HCT116 (cell line): ENCODE measurements around the gene CCDC160. TPM values are rescaled to one million over a fixed set of nuclear protein-coding genes. Genes with fewer than 3 reads are reported as not detected.

ENCODE experiments used
- ATAC-seq: fragments of 200-7000 bp; cut with Tn5 transposase; 2 replicates; pipeline ENCODE4 v1.9.1; 2020; ENCODE audit warnings: mild to moderate bottlenecking, moderate library complexity
- BruUV-seq: library from RNA; stranded (reverse); fragments of 400-500 nt; replicated peaks from 2 replicates; lab custom pipeline; 2021; lab: Mats Ljungman, UMichigan
- CTCF ChIA-PET: fragments of 300-600 bp; sonication (Branson Sonifier 250); formaldehyde crosslinking; loops from one replicate; lab custom pipeline; 2021; ENCODE audit warnings: antibody characterized with exemption; lab: Charles Lee
- POLR2A ChIA-PET: fragments of 300-600, 350-600 bp; sonication (Branson Sonifier 250); formaldehyde crosslinking; loops from one replicate; lab custom pipeline; 2021; ENCODE audit warnings: antibody characterized with exemption; lab: Charles Lee
- RAD21 ChIA-PET, 2 experiments: fragments of 300-600 bp; sonication (Branson Sonifier 250); formaldehyde crosslinking; loops; one replicate each; lab custom pipeline; 2023; ENCODE audit warnings: low total read pairs in 2 of 2; ENCODE audit not compliant: uncharacterized antibody in 2 of 2, unreplicated experiment in 2 of 2, low non-redundant PET in 1 of 2; lab: Charles Lee
- DNase-seq: peaks from one replicate; pipeline ENCODE4 v3.0.0-alpha.2; 2010; ENCODE audit warnings: low read depth, low spot score
- H2AFZ ChIP-seq: fragments of 200-600 bp; shearing (Covaris generic), sonication (generic); 2 replicates; pipeline ENCODE4 v1.6.1; 2017; ENCODE audit warnings: low read depth, mixed run types, mixed read lengths, antibody characterized with exemption, low read length; ENCODE audit not compliant: poor library complexity, severe bottlenecking
- H3K27ac ChIP-seq: 2 replicates; pipeline ENCODE4 v1.5.1; 2012; ENCODE audit warnings: low read depth, low read length
- H3K27me3 ChIP-seq: fragments of 200-600 bp; sonication (generic); 2 replicates; pipeline ENCODE4 v1.6.1; 2016; ENCODE audit warnings: mixed run types, low read length, mixed read lengths; ENCODE audit not compliant: insufficient read depth
- H3K36me3 ChIP-seq, 2 experiments: fragments of 200-500 bp in 1 of 2; fragments of 200-600 bp in 1 of 2; sonication (Bioruptor generic) in 1 of 2; sonication (generic) in 1 of 2; 2 replicates each; pipeline versions ENCODE4 v1.5.1 to v1.6.1; 2014 to 2016; ENCODE audit warnings: low read length in 2 of 2, inconsistent platforms in 1 of 2, mixed read lengths in 1 of 2, mixed run types in 1 of 2; ENCODE audit not compliant: insufficient read depth in 2 of 2, control insufficient read depth in 1 of 2
- H3K4me1 ChIP-seq, 2 experiments: fragments of 200-600 bp in 1 of 2; sonication (generic) in 1 of 2; 2 replicates each; pipeline versions ENCODE4 v1.5.1 to v1.6.1; 2012 to 2017; ENCODE audit warnings: low read length in 2 of 2, inconsistent platforms in 1 of 2, mild to moderate bottlenecking in 1 of 2, mixed read lengths in 1 of 2, mixed run types in 1 of 2, moderate library complexity in 1 of 2; ENCODE audit not compliant: insufficient read depth in 2 of 2, control insufficient read depth in 1 of 2
- H3K4me2 ChIP-seq: fragments of 200-600 bp; sonication (generic); 2 replicates; pipeline ENCODE4 v1.6.1; 2017; ENCODE audit warnings: mixed run types, low read length, mixed read lengths
- H3K4me3 ChIP-seq, 2 experiments: fragments of 200-600 bp in 1 of 2; sonication (generic) in 1 of 2; replicated peaks in 1 of 2; 2 replicates each; pipeline ENCODE4 v1.5.1; 2011 to 2016; ENCODE audit warnings: low read length in 2 of 2, control low read depth in 1 of 2, low read depth in 1 of 2, mild to moderate bottlenecking in 1 of 2, mixed read lengths in 1 of 2, mixed run types in 1 of 2
- H3K79me2 ChIP-seq: fragments of 200-600 bp; sonication (generic); 2 replicates; pipeline ENCODE4 v1.6.1; 2017; ENCODE audit warnings: mild to moderate bottlenecking, mixed run types, low read length, moderate library complexity, mixed read lengths; ENCODE audit not compliant: insufficient read depth
- H3K9ac ChIP-seq: fragments of 200-600 bp; sonication (generic); 2 replicates; pipeline ENCODE4 v1.6.1; 2016; ENCODE audit warnings: low read length, mixed read lengths
- H3K9me2 ChIP-seq: fragments of 200-600 bp; sonication (generic), shearing (Covaris generic); 2 replicates; pipeline ENCODE4 v1.6.1; 2017; ENCODE audit warnings: mixed run types, mild to moderate bottlenecking, moderate library complexity; ENCODE audit not compliant: insufficient read depth
- H3K9me3 ChIP-seq, 2 experiments: fragments of 200-500 bp in 1 of 2; fragments of 200-600 bp in 1 of 2; sonication (Bioruptor generic) in 1 of 2; sonication (generic) in 1 of 2; 2 replicates each; pipeline ENCODE4 v1.6.1; 2014 to 2017; ENCODE audit warnings: low read length in 2 of 2, mixed read lengths in 2 of 2, inconsistent platforms in 1 of 2, low read depth in 1 of 2, mild to moderate bottlenecking in 1 of 2, mixed run types in 1 of 2, moderate library complexity in 1 of 2; ENCODE audit not compliant: control insufficient read depth in 1 of 2, insufficient read depth in 1 of 2
- H4K20me1 ChIP-seq: fragments of 200-600 bp; sonication (generic), shearing (Covaris generic); 2 replicates; pipeline ENCODE4 v1.6.1; 2017; ENCODE audit warnings: mixed run types, mild to moderate bottlenecking, moderate library complexity; ENCODE audit not compliant: insufficient read depth
- ATF3 ChIP-seq: IDR thresholded peaks from 2 replicates; pipeline ENCODE4 v1.6.1; 2012
- CBX3 ChIP-seq: IDR thresholded peaks from 2 replicates; pipeline ENCODE4 v1.6.1; 2012; ENCODE audit warnings: low read depth
- CEBPB ChIP-seq: IDR thresholded peaks from 2 replicates; pipeline ENCODE4 v1.6.1; 2012; ENCODE audit warnings: low read depth
- EZH2 ChIP-seq: fragments of 200-600 bp; sonication (generic); IDR thresholded peaks from 2 replicates; pipeline ENCODE4 v1.6.1; 2017; ENCODE audit warnings: antibody characterized with exemption, mixed run types
- EZH2phosphoT487 ChIP-seq: fragments of 200-600 bp; IDR thresholded peaks from 2 replicates; pipeline ENCODE4 v1.6.1; 2018; ENCODE audit warnings: antibody characterized with exemption, borderline replicate concordance
- POLR2A ChIP-seq: IDR thresholded peaks from 2 replicates; pipeline ENCODE4 v1.7.0; 2011; ENCODE audit warnings: borderline replicate concordance; ENCODE audit not compliant: insufficient read depth, insufficient read length; ENCODE audit errors: extremely low read depth
- POLR2AphosphoS5 ChIP-seq: IDR thresholded peaks from 2 replicates; pipeline ENCODE4 v1.6.1; 2011; ENCODE audit warnings: mild to moderate bottlenecking, low read depth, low read length, moderate library complexity
- RAD21 ChIP-seq: IDR thresholded peaks from 2 replicates; pipeline ENCODE4 v1.6.1; 2012; ENCODE audit warnings: low read depth, mild to moderate bottlenecking
- REST ChIP-seq: IDR thresholded peaks from 2 replicates; pipeline ENCODE4 v1.6.1; 2012; ENCODE audit warnings: low read depth
- SP1 ChIP-seq: IDR thresholded peaks from 2 replicates; pipeline ENCODE4 v1.6.1; 2012; ENCODE audit warnings: low read depth
- SRF ChIP-seq: IDR thresholded peaks from 2 replicates; pipeline ENCODE4 v1.6.1; 2012; ENCODE audit warnings: low read depth
- YY1 ChIP-seq: IDR thresholded peaks from 2 replicates; pipeline ENCODE4 v1.6.1; 2011; ENCODE audit warnings: low read length, low read depth, moderate library complexity, mild to moderate bottlenecking; ENCODE audit not compliant: insufficient replicate concordance; ENCODE audit errors: extremely low read depth
- ZBTB33 ChIP-seq: IDR thresholded peaks from 2 replicates; pipeline ENCODE4 v1.6.1; 2011; ENCODE audit warnings: mild to moderate bottlenecking, low read length, moderate library complexity; ENCODE audit not compliant: insufficient replicate concordance; ENCODE audit errors: extremely low read depth
- ZFX ChIP-seq: fragments of 450-650 bp; IDR thresholded peaks from 2 replicates; pipeline ENCODE4 v1.6.1; 2017
- intact Hi-C: fragments of 100-400 bp; cut with micrococcal nuclease; formaldehyde crosslinking; loops from 2 replicates; pipeline ENCODE4 v1.10.0; 2022
- total RNA-seq: library from RNA; stranded (reverse); gene quantifications from one replicate; pipeline ENCODE4 v1.2.1, GENCODE V29; 2021; ENCODE audit not compliant: unreplicated experiment

CCDC160 gene
- total RNA-seq, 1 experiment from 2014 or later, result not detected

GRCh38 chrX:134249241-134249640 lies 12.3 kb downstream of the CCDC160 start:
- Histone ChIP-seq H3K79me2 (no peaks in the 10 kb centered on the region), H3K36me3 (no peaks in the 10 kb centered on the region), H3K9me2 (no peaks in the 10 kb centered on the region), H4K20me1 (no peaks in the 10 kb centered on the region), H3K9me3 (no peaks in the 10 kb centered on the region), H3K27ac (no peak overlapping the region), H3K4me1 (peaks cover 0 to 2% of the 10 kb centered on the region in 2 experiments; a peak in 1 of 4 replicates), H3K4me3 (no peak overlapping the region), H3K4me2 (no peak overlapping the region), H2AFZ (no peak overlapping the region), H3K27me3 (no peaks in the 10 kb centered on the region), H3K9ac (no peak overlapping the region)
- intact Hi-C loops, result no loop called here
- CTCF ChIA-PET, result no interaction called here
- POLR2A ChIA-PET, result no interaction called here
- RAD21 ChIA-PET, result no interaction called here
- no TSS peak for BruUV-seq
- TF ChIP-seq EZH2phosphoT487, result no peak
- TF ChIP-seq ZFX, result no peak
- no peak for TF ChIP-seq POLR2A
- TF ChIP-seq SP1, result no peak
- ATAC-seq, result no peak
- no peak for DNase-seq

- no TSS peak for BruUV-seq
- ChIA-PET RAD21 (no interaction called here), CTCF (no interaction called here), POLR2A (no interaction called here)
- H3K9me2 ChIP-seq, result no peaks in the 10 kb centered on the region
- H3K9me3 ChIP-seq, result no peaks in the 10 kb centered on the region
- H4K20me1 ChIP-seq, result no peaks in the 10 kb centered on the region
- H3K27me3 ChIP-seq, result no peaks in the 10 kb centered on the region
- no peak overlapping the region for H3K4me2 ChIP-seq
- no peaks in the 10 kb centered on the region for H3K36me3 ChIP-seq
- no peak overlapping the region for H3K4me3 ChIP-seq
- no peak for ATAC-seq
- no peak overlapping the region for H3K27ac ChIP-seq
- H3K9ac ChIP-seq, result no peak overlapping the region
- no peaks in the 10 kb centered on the region for H3K4me1 ChIP-seq
- intact Hi-C loops, result no loop called here
- no peak for DNase-seq
- H2AFZ ChIP-seq, result no peak overlapping the region
- no peaks in the 10 kb centered on the region for H3K79me2 ChIP-seq
- no peak for TF ChIP-seq YY1
- no peak for TF ChIP-seq POLR2AphosphoS5
- TF ChIP-seq RAD21, result no peak
- no peak for TF ChIP-seq EZH2phosphoT487
- TF ChIP-seq CEBPB, result no peak
- no peak for TF ChIP-seq ZBTB33
- no peak for TF ChIP-seq REST
- TF ChIP-seq SP1, result no peak
- no peak for TF ChIP-seq CBX3
- TF ChIP-seq EZH2, result no peak
- TF ChIP-seq ZFX, result no peak
- no peak for TF ChIP-seq SRF
- no peak for TF ChIP-seq ATF3
These were observed 14.3 kb downstream of the CCDC160 start for GRCh38 chrX:134251241-134251640.
